HUES6 (cell line): Measurements from ENCODE around the gene GARIN5A.

Experiments
- H3K27ac ChIP-seq: 2 replicates; pipeline ENCODE4 v1.7.0; 2013; ENCODE audit warnings: low read depth, mild to moderate bottlenecking, low read length, inconsistent platforms
- H3K27me3 ChIP-seq: 2 replicates; pipeline ENCODE4 v1.6.1; 2013; ENCODE audit warnings: low read length; ENCODE audit not compliant: control insufficient read depth, insufficient read depth
- H3K36me3 ChIP-seq: 2 replicates; pipeline ENCODE4 v1.6.1; 2013; ENCODE audit warnings: low read length; ENCODE audit not compliant: control insufficient read depth, insufficient read depth
- H3K4me1 ChIP-seq: 2 replicates; pipeline ENCODE4 v1.6.1; 2013; ENCODE audit warnings: low read length; ENCODE audit not compliant: control insufficient read depth, insufficient read depth
- H3K4me3 ChIP-seq: 2 replicates; pipeline ENCODE4 v1.5.1; 2013; ENCODE audit warnings: low read depth, low read length
- H3K9ac ChIP-seq: one replicate; pipeline ENCODE4 v1.6.1; 2013; ENCODE audit warnings: mild to moderate bottlenecking, low read length
- H3K9me3 ChIP-seq: 2 replicates; pipeline ENCODE4 v1.6.1; 2013; ENCODE audit warnings: low read depth, low read length; ENCODE audit not compliant: control insufficient read depth, insufficient read depth

The GARIN5A gene

DNA sequence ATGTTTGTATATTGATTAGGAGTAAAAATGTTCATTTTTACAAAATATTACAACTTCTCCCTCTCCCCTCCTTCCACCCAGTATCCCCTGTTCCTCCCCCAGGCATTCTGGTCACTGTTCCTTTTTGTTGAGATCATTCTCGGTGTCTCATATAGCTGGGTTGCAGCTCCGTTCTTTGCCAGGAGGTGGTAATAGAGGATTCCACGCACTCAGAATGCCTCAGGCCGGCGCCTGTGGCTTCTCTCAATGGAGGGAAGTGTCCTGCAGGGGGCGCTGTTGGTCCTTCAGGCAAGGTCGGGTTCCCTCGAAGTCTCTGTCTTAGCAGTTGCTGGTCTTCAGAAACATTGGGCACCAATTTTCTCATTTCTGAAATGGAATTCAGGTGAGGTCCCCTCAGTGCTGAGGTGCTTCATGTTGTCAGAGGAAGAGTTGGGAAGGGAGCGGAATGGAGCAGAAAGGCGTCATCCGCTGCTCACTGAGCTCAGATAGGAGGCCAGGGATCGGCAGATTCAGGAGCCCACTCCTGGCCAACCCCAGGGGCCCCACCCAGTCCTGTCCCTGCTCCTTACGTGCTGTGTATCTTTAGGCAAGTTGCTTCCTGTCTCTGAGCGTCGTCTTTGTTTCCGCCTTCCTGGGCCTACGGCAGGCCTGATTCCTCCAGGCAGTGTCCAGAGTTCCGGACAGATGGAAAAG, 10.3 kb upstream of the GARIN5A start:
- Histone ChIP-seq H3K9ac (no peak overlapping the region), H3K9me3 (peaks cover 28% of the 10 kb centered on the region)

GRCh38 chr19:50485284-50485955, 8.8 kb upstream of the GARIN5A start:
- no peak overlapping the region for H3K9ac ChIP-seq
- H3K27me3 ChIP-seq, result peaks cover 30% of the 10 kb centered on the region
- H3K27ac ChIP-seq, result no peak overlapping the region
- no peak overlapping the region for H3K4me3 ChIP-seq
- peaks cover 6% of the 10 kb centered on the region; the same call in 1 of the 2 replicates for H3K4me1 ChIP-seq
- peaks cover 23% of the 10 kb centered on the region for H3K9me3 ChIP-seq
- H3K36me3 ChIP-seq, result peaks cover 39% of the 10 kb centered on the region

More for the DNA sequence above, 10.3 kb upstream of the GARIN5A start:
- no peak overlapping the region for H3K4me3 ChIP-seq
- peaks cover 23% of the 10 kb centered on the region for H3K36me3 ChIP-seq
- no peak overlapping the region for H3K27ac ChIP-seq
- peaks cover 10% of the 10 kb centered on the region; the same call in 1 of the 2 replicates for H3K4me1 ChIP-seq
- peaks cover 45% of the 10 kb centered on the region for H3K27me3 ChIP-seq

GRCh38 chr19:50482916-50483315, 6.3 kb upstream of the GARIN5A start:
- H3K36me3 ChIP-seq, result peaks cover 62% of the 10 kb centered on the region

DNA sequence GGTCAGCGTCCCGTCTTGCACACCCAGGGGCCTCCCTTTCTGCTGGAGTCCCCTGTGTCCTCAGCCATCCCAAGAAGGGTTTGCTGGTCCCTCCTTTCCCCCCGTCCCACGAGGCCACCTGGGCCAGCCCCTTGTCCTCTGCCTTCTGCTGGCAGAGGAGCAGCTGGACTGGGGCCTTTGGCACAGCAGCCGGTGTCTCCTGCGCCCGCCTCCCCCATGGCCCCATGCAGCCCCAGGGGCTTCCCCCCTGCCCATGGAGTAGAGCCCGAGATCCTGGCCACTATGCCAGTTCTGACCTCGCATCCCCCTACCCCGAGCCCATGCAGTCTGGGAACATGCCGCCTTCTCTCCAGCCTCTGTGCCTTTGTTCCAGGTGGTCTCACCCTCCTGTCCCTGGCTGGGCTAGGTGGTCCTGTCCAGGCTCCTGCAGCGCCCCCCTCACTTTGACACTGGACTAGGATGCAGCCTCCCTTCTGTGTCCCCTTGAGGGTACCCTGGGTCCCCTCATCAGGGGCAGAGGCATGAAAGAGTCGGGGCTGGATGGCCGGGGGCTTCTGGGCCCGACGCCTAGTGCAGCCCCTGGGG, 5.7 kb upstream of the GARIN5A start:
- Histone ChIP-seq H3K36me3 (peaks cover 65% of the 10 kb centered on the region), H3K9me3 (peaks cover 27% of the 10 kb centered on the region), H3K4me3 (no peak overlapping the region), H3K27ac (no peak overlapping the region), H3K4me1 (0 out of 2 replicates have a peak, but pooled peaks cover under 1% of the 10 kb centered on the region), H3K9ac (no peak overlapping the region), H3K27me3 (peaks cover 4% of the 10 kb centered on the region)

More at GRCh38 chr19:50482916-50483315, 6.3 kb upstream of the GARIN5A start:
- peaks cover 9% of the 10 kb centered on the region for H3K27me3 ChIP-seq
- H3K9me3 ChIP-seq, result peaks cover 27% of the 10 kb centered on the region
- no peak overlapping the region for H3K4me3 ChIP-seq
- no peak overlapping the region for H3K9ac ChIP-seq
- no peak overlapping the region for H3K27ac ChIP-seq
- no peaks in the 10 kb centered on the region for H3K4me1 ChIP-seq

DNA sequence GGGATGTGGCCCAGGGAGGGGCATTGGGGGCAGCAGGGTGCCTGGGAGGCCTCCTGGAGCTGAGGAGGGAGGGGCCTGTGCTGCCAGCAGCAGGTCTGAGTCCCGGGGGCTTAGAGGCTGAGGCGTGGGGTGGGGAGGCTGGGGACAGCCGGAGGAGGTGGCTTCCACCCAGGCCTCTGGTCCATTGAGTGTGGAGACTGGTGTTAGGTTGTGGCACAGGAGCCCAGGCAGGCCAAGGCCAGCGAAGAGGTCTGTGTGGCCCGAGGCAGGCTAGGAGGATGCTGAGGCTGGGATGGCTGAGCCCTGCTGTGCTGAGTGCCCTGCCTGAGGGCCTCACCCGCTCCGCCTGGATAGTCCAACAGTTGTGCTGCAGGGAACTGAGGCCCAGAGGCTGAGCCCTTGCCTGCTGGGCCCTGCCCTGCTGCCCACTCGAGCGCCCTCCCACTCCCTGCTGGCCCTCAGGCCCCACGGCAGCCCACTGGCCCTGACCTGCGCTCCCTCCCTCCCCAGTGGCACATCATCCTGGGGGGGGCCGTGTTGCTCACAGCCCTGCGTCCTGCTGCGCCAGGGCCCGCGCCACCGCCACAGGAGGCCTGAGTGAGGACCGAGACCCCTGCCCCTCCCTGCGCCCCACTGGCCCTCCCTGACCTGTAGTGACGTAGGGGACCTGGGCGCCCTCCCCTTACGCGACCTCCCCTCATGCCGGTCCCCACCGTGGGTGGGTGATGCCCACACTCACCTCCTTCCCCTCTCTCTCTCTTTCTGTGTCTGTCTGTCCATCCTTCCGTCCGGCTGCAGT, 4.9 kb upstream of the GARIN5A start:
- Histone ChIP-seq H3K27me3 (no peaks in the 10 kb centered on the region), H3K9ac (no peak overlapping the region), H3K9me3 (peaks cover 25% of the 10 kb centered on the region), H3K4me1 (0 out of 2 replicates have a peak, but pooled peaks cover 4% of the 10 kb centered on the region), H3K4me3 (no peak overlapping the region), H3K27ac (no peak overlapping the region), H3K36me3 (peaks cover 65% of the 10 kb centered on the region)

DNA sequence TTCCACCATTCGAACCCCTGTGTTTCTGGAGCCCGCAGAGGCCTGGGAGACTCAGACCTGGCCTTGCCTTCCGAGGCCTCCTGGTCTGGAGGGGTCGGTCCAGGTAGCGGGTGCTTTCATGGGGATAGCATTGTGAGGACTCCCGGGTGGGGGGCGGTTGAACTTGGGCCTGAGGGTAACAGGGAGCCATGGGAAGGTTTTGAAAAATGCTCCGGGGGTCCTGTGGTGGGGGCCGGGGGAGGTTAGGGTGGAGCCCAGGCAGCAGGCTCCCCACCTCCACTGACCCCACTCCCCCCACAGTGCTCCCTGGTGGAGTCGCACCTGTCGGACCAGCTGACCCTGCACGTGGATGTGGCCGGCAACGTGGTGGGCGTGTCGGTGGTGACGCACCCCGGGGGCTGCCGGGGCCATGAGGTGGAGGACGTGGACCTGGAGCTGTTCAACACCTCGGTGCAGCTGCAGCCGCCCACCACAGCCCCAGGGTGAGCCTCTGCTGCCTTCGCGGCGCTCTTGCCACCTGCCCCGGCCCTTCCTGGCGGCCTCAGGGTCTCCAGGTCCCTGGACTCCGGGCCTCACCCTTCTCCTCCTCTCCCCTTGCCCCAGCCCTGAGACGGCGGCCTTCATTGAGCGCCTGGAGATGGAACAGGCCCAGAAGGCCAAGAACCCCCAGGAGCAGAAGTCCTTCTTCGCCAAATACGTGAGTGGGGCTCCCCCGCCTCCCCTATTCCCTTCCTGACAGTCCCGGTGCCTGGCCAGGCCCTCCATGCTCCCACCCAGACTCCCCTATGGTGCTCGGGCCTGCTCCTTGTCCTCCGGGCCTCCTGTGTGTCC, 3.8 kb upstream of the GARIN5A start:
- Histone ChIP-seq H3K9ac (no peak overlapping the region), H3K27me3 (no peaks in the 10 kb centered on the region), H3K36me3 (peaks cover 61% of the 10 kb centered on the region), H3K27ac (no peak overlapping the region), H3K4me1 (0 out of 2 replicates have a peak, but pooled peaks cover 4% of the 10 kb centered on the region), H3K4me3 (no peak overlapping the region), H3K9me3 (peaks cover 15% of the 10 kb centered on the region)

DNA sequence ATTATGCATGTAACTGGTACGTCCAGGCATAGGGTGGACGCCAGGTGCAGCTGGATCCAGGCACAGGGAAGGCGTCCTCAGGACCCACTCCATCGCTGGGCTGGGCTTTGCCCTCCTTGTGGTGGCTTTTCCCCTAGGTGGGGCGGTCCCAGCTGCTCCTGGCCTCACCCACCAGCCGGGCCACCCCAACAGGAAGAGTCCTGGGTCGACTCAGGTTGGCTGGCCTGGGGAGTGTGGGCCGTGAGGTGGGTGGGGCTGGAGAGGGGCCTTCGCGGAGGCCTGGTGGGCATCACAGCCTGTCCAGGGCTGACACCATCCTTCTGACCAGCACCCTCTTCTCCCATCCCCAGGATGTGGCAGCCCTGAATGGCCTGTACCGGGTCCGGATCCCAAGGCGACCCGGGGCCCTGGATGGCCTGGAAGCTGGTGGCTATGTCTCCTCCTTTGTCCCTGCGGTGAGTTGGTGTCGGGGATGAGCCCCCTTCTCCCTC, 3.2 kb upstream of the GARIN5A start:
- H3K36me3 ChIP-seq, result peaks cover 55% of the 10 kb centered on the region

DNA sequence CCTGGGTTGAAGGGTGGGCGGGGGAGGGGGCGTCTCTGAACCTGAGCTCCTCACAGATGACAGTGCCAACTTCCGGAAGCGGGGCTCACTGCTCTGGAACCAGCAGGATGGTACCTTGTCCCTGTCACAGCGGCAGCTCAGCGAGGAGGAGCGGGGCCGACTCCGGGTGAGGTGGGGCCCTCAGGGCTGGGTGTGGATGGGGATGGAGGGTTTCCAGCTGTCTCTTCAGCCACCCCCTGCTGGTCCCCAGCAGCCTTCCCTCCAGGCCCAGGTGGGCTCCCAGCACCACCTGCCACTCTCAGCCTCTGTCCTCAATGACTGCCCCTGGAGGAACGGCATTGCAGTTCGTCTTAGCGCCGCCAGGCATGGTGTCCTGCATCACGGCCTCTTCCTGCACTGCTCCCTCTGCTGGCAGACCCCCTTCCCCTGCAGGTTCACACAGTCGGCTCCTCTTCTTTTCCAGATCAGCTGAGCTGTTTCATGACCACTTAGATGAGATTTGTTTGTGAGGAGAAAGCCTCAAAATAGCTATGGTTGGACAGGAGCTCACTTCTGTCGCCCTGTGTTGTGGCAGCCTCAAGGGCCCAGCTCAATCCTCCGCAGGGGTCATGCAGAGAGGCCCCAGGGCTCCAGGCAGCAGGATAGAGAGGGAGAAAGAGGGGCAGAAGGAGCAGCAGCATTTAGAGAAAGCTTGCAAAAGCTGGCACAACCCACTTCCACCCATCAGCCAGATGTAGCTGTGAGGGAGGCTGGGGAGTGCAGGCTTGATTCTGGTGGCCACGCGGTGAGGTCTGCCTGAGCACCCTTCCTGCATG, 2.5 kb upstream of the GARIN5A start:
- Histone ChIP-seq H3K27ac (no peak overlapping the region), H3K4me1 (0 out of 2 replicates have a peak, but pooled peaks cover 4% of the 10 kb centered on the region), H3K9ac (no peak overlapping the region), H3K9me3 (peaks cover 4% of the 10 kb centered on the region), H3K27me3 (no peaks in the 10 kb centered on the region), H3K36me3 (peaks cover 55% of the 10 kb centered on the region), H3K4me3 (no peak overlapping the region)

More for the DNA sequence above, 3.2 kb upstream of the GARIN5A start:
- 0 out of 2 replicates have a peak, but pooled peaks cover 4% of the 10 kb centered on the region for H3K4me1 ChIP-seq
- no peak overlapping the region for H3K9ac ChIP-seq
- H3K27me3 ChIP-seq, result no peaks in the 10 kb centered on the region
- no peak overlapping the region for H3K27ac ChIP-seq
- H3K9me3 ChIP-seq, result peaks cover 8% of the 10 kb centered on the region
- H3K4me3 ChIP-seq, result no peak overlapping the region

- H3K36me3 ChIP-seq, result peaks cover 48% of the 10 kb centered on the region
- H3K9me3 ChIP-seq, result peaks cover 4% of the 10 kb centered on the region
- H3K9ac ChIP-seq, result peak overlapping the region; percentile 5
- peak overlapping the region; percentile 84 for H3K4me3 ChIP-seq
- no peak overlapping the region for H3K27ac ChIP-seq
- 0 out of 2 replicates have a peak, but pooled peaks cover 4% of the 10 kb centered on the region for H3K4me1 ChIP-seq
- no peaks in the 10 kb centered on the region for H3K27me3 ChIP-seq
Measured at GRCh38 chr19:50477751-50478515, 1.3 kb upstream of the GARIN5A start.
